GM12872 (cell line): Measurements from ENCODE around the gene CCDC136.

Source experiments
- CTCF ChIP-seq: IDR thresholded peaks from 3 replicates; pipeline ENCODE4 v1.5.1; 2011; ENCODE audit warnings: low read depth, mild to moderate bottlenecking, low read length, moderate library complexity; ENCODE audit not compliant: insufficient read depth

Gene CCDC136

GRCh38 chr7:128861957-128862570, 70.3 kb downstream of the CCDC136 start:
- TF ChIP-seq CTCF, result no peak

DNA sequence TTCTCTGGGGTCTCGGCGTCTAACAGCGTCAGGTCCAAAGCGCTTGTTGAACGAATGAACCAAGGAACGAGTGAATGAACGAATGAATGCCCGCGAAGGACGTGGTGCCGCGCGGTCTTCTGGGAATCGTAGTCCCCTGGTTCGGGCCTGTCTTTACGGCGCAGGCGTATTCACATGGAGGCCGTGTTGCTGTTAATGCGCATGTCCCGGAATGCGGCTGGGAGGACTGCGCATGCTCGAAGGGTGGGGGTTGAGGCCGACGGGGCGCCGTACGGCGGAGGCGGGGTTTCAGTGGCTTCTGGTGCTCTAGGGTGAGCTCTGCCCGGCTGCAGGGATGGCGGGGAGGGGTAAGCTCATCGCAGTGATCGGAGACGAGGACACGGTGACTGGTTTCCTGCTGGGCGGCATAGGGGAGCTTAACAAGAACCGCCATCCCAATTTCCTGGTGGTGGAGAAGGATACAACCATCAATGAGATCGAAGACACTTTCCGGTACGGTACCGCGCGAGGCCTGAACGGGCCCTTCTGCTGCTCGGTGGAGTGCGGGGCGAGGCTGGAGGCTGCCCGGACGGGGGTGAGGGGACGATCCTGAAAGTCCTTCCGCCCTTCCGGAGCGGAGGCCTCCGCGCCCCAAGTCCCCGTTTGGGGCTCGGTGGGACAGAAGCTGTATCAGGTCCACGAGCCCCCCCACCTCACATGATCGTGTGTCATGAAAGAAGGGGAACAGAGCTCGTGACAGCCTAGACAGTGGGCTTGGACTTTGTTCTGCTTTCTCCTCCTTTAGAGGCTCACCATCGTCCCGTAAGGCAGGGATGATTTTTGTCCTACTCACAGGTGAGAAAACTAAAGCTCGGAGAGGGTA, 71.0 kb downstream of the CCDC136 start, which contains the start of gene ATP6V1F:
ATP6V1F (plus strand) TSS at position 286 of the 862 bp plus-strand sequence; CDS start at position 335, 49 bp downstream.
- no peak; the same call in 2 of the 3 replicates for TF ChIP-seq CTCF

DNA sequence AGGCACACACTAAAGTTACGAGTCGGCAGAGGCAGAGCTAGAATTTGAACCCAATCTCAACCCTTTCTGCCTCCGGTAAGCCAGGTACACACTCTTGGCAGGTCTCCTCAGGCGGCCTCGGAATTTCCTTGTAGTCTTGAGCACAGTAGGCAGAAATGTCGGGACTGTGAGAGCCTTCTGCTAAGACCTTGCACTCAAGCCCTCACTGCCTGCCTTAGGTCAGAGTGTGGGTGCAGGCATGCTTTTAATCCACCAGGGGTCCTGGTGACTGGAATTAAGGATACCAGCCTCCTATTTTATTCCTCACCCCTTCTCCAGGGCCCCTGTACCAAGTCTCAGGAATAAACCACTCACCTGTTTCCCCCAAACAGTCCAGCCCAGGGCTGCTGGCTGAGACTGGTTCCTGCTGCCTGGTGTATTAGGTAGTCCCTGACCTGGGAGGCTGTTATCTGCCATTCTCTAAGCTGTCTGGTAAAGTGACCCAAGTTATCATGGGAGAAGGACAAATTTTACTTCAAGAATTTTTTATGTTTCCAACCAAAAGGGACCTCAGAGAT, 71.7 kb downstream of the CCDC136 start:
- TF ChIP-seq CTCF, result peak; percentile 77

DNA sequence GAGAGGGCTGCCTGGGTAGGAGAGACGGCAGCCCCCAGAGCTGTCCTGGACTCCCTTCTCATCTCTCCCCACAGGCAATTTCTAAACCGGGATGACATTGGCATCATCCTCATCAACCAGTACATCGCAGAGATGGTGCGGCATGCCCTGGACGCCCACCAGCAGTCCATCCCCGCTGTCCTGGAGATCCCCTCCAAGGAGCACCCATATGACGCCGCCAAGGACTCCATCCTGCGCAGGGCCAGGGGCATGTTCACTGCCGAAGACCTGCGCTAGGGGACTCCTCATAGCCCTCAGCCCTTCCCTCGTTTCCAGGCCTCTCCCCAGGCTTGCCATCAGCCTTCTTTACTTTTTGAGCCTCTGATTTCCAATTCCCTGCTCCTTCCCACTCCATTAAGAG, 73.5 kb downstream of the CCDC136 start:
- no peak for TF ChIP-seq CTCF

GRCh38 chr7:128865996-128866877, 74.5 kb downstream of the CCDC136 start:
- TF ChIP-seq CTCF, result no peak

DNA sequence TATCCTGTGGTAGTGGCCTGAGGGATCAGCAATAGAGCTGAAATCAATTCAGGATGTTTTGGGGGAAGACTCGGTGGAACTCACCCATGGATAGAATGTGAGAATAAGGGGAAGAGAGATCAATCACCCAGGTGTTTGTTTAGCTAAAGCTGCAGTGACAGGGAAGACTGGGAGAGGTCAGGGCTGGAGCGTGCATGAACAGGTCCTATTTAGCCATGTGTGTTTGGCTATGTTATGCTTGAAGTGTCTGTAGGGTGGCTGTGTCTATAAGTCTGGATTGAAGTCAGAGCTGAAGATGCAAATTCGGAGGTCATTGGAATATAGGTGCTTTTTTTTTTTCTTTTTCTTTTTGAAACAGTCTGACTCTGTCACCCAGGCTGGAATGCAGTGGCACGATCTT, 75.5 kb downstream of the CCDC136 start:
- no peak for TF ChIP-seq CTCF
